ENCODE data around the gene ARMC2. TPM values are rescaled to one million over a fixed set of nuclear protein-coding genes. Genes with fewer than 3 reads are reported as not detected.
A peak's percentile ranks its signal among the peaks of the same experiment; 100 is the strongest.

Gene ARMC2
- total and polyA plus RNA-seq, 2 of the 4 experiments (the other 2 are of a cell fraction) = 0.72 to 3.9 TPM

DNA sequence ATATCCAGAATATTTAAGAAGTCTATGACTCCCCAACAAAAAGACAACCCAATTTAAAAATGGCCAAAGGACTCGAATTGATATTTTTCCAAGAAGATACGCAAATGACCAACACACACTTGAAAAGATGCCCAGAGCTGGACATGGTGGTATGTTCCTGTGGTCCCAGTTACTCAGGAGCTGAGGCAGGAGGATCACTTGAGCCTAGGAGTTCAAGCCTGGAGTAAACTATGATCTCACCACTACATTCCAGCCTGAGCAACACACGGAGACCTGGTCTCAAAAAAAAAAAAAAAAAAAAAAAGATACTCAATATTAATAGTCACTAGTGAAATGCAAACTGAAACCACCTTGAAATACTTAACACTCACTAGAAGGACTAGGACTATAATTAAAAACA lies 12.2 kb upstream of the ARMC2 start:
- no peak overlapping the region for H3K14ac ChIP-seq (replicated peaks; ENCODE audit: low read depth, low read length)
- H3K4ac ChIP-seq (ENCODE audit: low read depth, low read length) = no peak overlapping the region
- H2AK5ac ChIP-seq (ENCODE audit: low read depth, low read length) = no peak overlapping the region
- no peak overlapping the region for H4K5ac ChIP-seq (ENCODE audit: low read depth, low read length)
- H3K27ac ChIP-seq (ENCODE audit: insufficient read depth, low read length) = no peak overlapping the region
- intact Hi-C loops (cut with micrococcal nuclease) = loop anchor here (2.0 to 5.0 kb wide), 2 partner anchors 57 to 236 kb away; no protein-coding TSS in a partner anchor
- no peak overlapping the region for H2BK120ac ChIP-seq (ENCODE audit: low read depth, low read length)
- no peaks in the 10 kb centered on the region for H3K79me1 ChIP-seq (ENCODE audit: low read depth in 1 of 2, low read length in 2 of 2)
- peak; percentile 86 for DNase-seq
- H3K4me1 ChIP-seq (ENCODE audit: control insufficient read depth, insufficient read depth, low read length) = peaks cover 6% of the 10 kb centered on the region; the same call in 1 of the 2 replicates
- no TSS peak for BruUV-seq (replicated peaks)
- no CpG with 5 or more reads among the region's 3 CpGs for WGBS, 2 experiments (ENCODE audit: extremely low coverage in 2 of 2, insufficient read length in 1 of 2)
- no peak overlapping the region for H2AFZ ChIP-seq (replicated peaks; ENCODE audit: low read length, poor library complexity)
- ChIA-PET CTCF (interaction anchor here (1.4 to 1.8 kb wide), 2 partner anchors 213 to 295 kb away, joined by 3 to 6 read pairs; no protein-coding TSS in a partner anchor), POLR2A (ENCODE audit: unreplicated experiment) (no interaction called here)
- no peak overlapping the region for H3K56ac ChIP-seq (ENCODE audit: extremely low read depth, insufficient read depth, low read length)
- H3K36me3 ChIP-seq (ENCODE audit: control insufficient read depth, insufficient read depth, low read length) = no peaks in the 10 kb centered on the region
- H3K23ac ChIP-seq (ENCODE audit: low read depth, low read length) = no peak overlapping the region
- no peaks in the 10 kb centered on the region for H3K9me1 ChIP-seq (ENCODE audit: insufficient read depth, low read length)
- no peaks in the 10 kb centered on the region for H3K9me3 ChIP-seq (ENCODE audit: control insufficient read depth, insufficient read depth, low read length)
- H2BK5ac ChIP-seq (ENCODE audit: low read depth, low read length, poor library complexity, severe bottlenecking) = no peak overlapping the region
- no peak overlapping the region for H3K18ac ChIP-seq (ENCODE audit: low read depth, low read length)
- no peaks in the 10 kb centered on the region for H4K20me1 ChIP-seq (ENCODE audit: insufficient read depth, low read length)
- H3K4me3 ChIP-seq (ENCODE audit: insufficient read depth, low read depth, low read length) = no peak overlapping the region
- H4K91ac ChIP-seq (ENCODE audit: insufficient read depth, low read depth, low read length) = no peak overlapping the region
- TF ChIP-seq RCOR1 (IDR thresholded peaks at IDR 0.05; ENCODE audit: insufficient replicate concordance, low read length) (no peak), BHLHE40 (IDR thresholded peaks at IDR 0.05; ENCODE audit: low read depth, low read length) (no peak), RAD21 (IDR thresholded peaks at IDR 0.05; ENCODE audit: low read length) (no peak), POLR2A (IDR thresholded peaks at IDR 0.05; ENCODE audit: low read depth, low read length) (no peak), NFE2L2 (IDR thresholded peaks at IDR 0.05; ENCODE audit: low read depth, low read length) (no peak), FOS (IDR thresholded peaks at IDR 0.05; ENCODE audit: low read depth, low read length) (no peak)
- TF ChIP-seq, protein P1, sequence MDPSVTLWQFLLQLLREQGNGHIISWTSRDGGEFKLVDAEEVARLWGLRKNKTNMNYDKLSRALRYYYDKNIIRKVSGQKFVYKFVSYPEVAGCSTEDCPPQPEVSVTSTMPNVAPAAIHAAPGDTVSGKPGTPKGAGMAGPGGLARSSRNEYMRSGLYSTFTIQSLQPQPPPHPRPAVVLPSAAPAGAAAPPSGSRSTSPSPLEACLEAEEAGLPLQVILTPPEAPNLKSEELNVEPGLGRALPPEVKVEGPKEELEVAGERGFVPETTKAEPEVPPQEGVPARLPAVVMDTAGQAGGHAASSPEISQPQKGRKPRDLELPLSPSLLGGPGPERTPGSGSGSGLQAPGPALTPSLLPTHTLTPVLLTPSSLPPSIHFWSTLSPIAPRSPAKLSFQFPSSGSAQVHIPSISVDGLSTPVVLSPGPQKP (IDR thresholded peaks at IDR 0.05; ENCODE audit: borderline replicate concordance, low read depth, low read length) = no peak
- H3K9ac ChIP-seq (ENCODE audit: low read depth, low read length) = no peak overlapping the region
- ATAC-seq (ENCODE audit: low read depth) = peak; percentile 69
- dilution Hi-C loops (cut with HindIII; ENCODE audit: low sequenced_read_pairs, unreplicated experiment) = no loop called here
- H3K27me3 ChIP-seq (ENCODE audit: control insufficient read depth, insufficient read depth, low read length) = no peaks in the 10 kb centered on the region; the same call in none of the 2 replicates
- peak overlapping the region; percentile 14; the same call in 1 of the 2 replicates for H3K4me2 ChIP-seq (ENCODE audit: low read depth, low read length)
- H4K8ac ChIP-seq (ENCODE audit: low read depth in 2 of 2, low read length in 2 of 2) = no peak overlapping the region
- in situ Hi-C loops (cut with MboI; ENCODE audit: low sequenced_read_pairs) = loop anchor here (5.0 kb wide), 1 partner anchor 294 kb away; no protein-coding TSS in a partner anchor
- no peak overlapping the region for H2BK20ac ChIP-seq (ENCODE audit: low read depth, low read length)
- no peak overlapping the region for H2AK9ac ChIP-seq (replicated peaks; ENCODE audit: low read depth, low read length, poor library complexity)
- H2BK15ac ChIP-seq (ENCODE audit: low read depth, low read length) = no peak overlapping the region
